GM21723 (cell line): ENCODE data around the gene ATF6.

Experiments
- ATAC-seq: cut with Tn5 transposase; IDR thresholded peaks from one replicate; pipeline ENCODE4 v1.9.1; 2021; ENCODE audit warnings: mild to moderate bottlenecking, moderate library complexity; ENCODE audit not compliant: unreplicated experiment

ATF6 gene

GRCh38 chr1:161929137-161929536, 163.0 kb downstream of the ATF6 start:
- no peak for ATAC-seq

- ATAC-seq, result no peak
These were observed 163.9 kb downstream of the ATF6 start for GRCh38 chr1:161930064-161930463.

- ATAC-seq, result no peak
These were observed 166.5 kb downstream of the ATF6 start for GRCh38 chr1:161932668-161933067.

GRCh38 chr1:161933592-161934588, 167.8 kb downstream of the ATF6 start:
- ATAC-seq, result no peak

GRCh38 chr1:161935264-161935663, 169.1 kb downstream of the ATF6 start:
- no peak for ATAC-seq

GRCh38 chr1:161936786-161937185, 170.7 kb downstream of the ATF6 start:
- no peak for ATAC-seq

- ATAC-seq, result no peak
These were observed 174.9 kb downstream of the ATF6 start for GRCh38 chr1:161940866-161941591.

GRCh38 chr1:161941726-161942436, 175.8 kb downstream of the ATF6 start:
- ATAC-seq, result no peak

- no peak for ATAC-seq
These were observed 177.6 kb downstream of the ATF6 start for GRCh38 chr1:161943737-161944136.

GRCh38 chr1:161944381-161944780, 178.3 kb downstream of the ATF6 start:
- no peak for ATAC-seq

GRCh38 chr1:161945306-161946060, 179.4 kb downstream of the ATF6 start:
- no peak for ATAC-seq

- no peak for ATAC-seq
These were observed 180.2 kb downstream of the ATF6 start for GRCh38 chr1:161946071-161946987.

GRCh38 chr1:161948435-161948834, 182.3 kb downstream of the ATF6 start:
- ATAC-seq, result no peak

- no peak for ATAC-seq
These were observed 183.4 kb downstream of the ATF6 start for GRCh38 chr1:161949548-161949947.

- no peak for ATAC-seq
These were observed 184.3 kb downstream of the ATF6 start for GRCh38 chr1:161950377-161950776.

- ATAC-seq, result no peak
These were observed 185.5 kb downstream of the ATF6 start for GRCh38 chr1:161951646-161952045.

- no peak for ATAC-seq
These were observed 186.6 kb downstream of the ATF6 start for GRCh38 chr1:161952607-161953172.

GRCh38 chr1:161953256-161953920, 187.3 kb downstream of the ATF6 start:
- no peak for ATAC-seq

- no peak for ATAC-seq
These were observed 187.9 kb downstream of the ATF6 start for GRCh38 chr1:161954050-161954449.
